ENCODE results near the gene MRPL33.

DNA sequence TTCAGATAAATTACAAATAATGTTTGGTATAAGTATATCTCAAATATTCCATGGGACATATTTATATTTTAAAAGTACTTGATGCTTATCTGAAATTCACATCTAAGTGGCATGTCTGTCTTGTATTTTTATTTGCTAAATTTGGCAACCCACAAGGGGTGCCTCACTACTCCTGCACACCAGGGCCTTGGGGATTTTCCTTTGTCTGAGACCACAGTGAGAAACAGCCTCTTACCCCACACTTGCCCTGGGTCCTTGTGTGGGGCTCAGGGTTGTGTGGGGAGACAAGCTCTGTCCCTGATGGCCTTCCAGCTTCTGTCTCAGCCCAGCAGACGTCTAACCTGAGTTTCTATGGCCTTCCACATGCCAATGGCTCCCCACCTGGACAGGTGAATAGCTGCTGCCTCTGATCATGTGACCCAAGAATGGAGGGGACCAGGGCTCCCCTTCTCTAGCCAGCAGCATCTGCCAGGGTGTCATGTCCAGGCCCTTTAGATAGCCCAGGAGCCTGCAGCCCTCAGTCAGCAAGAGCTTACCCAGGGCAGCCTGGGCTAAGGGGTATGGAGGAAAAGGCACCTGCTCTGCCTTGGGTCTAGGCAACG, 49.5 kb upstream of the MRPL33 start:
- TF ChIP-seq, protein P1, sequence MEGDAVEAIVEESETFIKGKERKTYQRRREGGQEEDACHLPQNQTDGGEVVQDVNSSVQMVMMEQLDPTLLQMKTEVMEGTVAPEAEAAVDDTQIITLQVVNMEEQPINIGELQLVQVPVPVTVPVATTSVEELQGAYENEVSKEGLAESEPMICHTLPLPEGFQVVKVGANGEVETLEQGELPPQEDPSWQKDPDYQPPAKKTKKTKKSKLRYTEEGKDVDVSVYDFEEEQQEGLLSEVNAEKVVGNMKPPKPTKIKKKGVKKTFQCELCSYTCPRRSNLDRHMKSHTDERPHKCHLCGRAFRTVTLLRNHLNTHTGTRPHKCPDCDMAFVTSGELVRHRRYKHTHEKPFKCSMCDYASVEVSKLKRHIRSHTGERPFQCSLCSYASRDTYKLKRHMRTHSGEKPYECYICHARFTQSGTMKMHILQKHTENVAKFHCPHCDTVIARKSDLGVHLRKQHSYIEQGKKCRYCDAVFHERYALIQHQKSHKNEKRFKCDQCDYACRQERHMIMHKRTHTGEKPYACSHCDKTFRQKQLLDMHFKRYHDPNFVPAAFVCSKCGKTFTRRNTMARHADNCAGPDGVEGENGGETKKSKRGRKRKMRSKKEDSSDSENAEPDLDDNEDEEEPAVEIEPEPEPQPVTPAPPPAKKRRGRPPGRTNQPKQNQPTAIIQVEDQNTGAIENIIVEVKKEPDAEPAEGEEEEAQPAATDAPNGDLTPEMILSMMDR (IDR thresholded peaks at IDR 0.05; ENCODE audit: low read depth, low read length, missing input control): no peak
- TF ChIP-seq, protein P2, sequence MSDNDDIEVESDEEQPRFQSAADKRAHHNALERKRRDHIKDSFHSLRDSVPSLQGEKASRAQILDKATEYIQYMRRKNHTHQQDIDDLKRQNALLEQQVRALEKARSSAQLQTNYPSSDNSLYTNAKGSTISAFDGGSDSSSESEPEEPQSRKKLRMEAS (IDR thresholded peaks at IDR 0.05): no peak
- TF ChIP-seq, protein P3, sequence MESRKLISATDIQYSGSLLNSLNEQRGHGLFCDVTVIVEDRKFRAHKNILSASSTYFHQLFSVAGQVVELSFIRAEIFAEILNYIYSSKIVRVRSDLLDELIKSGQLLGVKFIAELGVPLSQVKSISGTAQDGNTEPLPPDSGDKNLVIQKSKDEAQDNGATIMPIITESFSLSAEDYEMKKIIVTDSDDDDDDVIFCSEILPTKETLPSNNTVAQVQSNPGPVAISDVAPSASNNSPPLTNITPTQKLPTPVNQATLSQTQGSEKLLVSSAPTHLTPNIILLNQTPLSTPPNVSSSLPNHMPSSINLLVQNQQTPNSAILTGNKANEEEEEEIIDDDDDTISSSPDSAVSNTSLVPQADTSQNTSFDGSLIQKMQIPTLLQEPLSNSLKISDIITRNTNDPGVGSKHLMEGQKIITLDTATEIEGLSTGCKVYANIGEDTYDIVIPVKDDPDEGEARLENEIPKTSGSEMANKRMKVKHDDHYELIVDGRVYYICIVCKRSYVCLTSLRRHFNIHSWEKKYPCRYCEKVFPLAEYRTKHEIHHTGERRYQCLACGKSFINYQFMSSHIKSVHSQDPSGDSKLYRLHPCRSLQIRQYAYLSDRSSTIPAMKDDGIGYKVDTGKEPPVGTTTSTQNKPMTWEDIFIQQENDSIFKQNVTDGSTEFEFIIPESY (IDR thresholded peaks at IDR 0.05): no peak
- TF ChIP-seq GABPA (IDR thresholded peaks at IDR 0.05 in 1 of 2, conservative IDR thresholded peaks at IDR 0.05 in 1 of 2) (no peak), YY1 (IDR thresholded peaks at IDR 0.05) (no peak), SP1 (IDR thresholded peaks at IDR 0.05) (no peak)
